Measurements from ENCODE around the gene KMT2D.

- TF ChIP-seq CTCF (IDR thresholded peaks at IDR 0.05) (no peak), POLR2A (IDR thresholded peaks at IDR 0.05) (no peak)
Measured at GRCh38 chr12:49041036-49041880, 19.3 kb downstream of the KMT2D start.
